A673 (cell line): Measurements from ENCODE around the gene TAMALIN.

Experiments
- CTCF ChIP-seq: fragments of 300-800, 200-600 bp; sonication (generic); conservative IDR thresholded peaks from 2 replicates; pipeline ENCODE4 v1.5.1; 2017; ENCODE audit warnings: low read depth, mild to moderate bottlenecking, antibody characterized with exemption, low read length, moderate library complexity, mixed read lengths
- EZH2 ChIP-seq: fragments of 200-600 bp; sonication (generic); IDR thresholded peaks from 2 replicates; pipeline ENCODE4 v1.6.1; 2017; ENCODE audit warnings: borderline replicate concordance, low read depth, mild to moderate bottlenecking, mixed read lengths, antibody characterized with exemption, low read length; ENCODE audit not compliant: poor library complexity, severe bottlenecking

- TF ChIP-seq CTCF (no peak), EZH2 (no peak)
Measured at GRCh38 chr12:52058631-52059361, 52.0 kb downstream of the TAMALIN start.
